Thyroid gland (tissue), 4 donors: ENCODE data around the gene EGFR.

Experiments used
- CTCF ChIP-seq, 6 experiments: fragments of 200-600 bp in 3 of 6; fragments of 450-650 bp in 3 of 6; sonication (generic) in 3 of 6; IDR thresholded peaks; one replicate each; pipeline ENCODE4 v1.5.1; 2016 to 2019; ENCODE audit warnings: antibody characterized with exemption in 6 of 6, mild to moderate bottlenecking in 2 of 6, inconsistent platforms in 1 of 6, moderate library complexity in 1 of 6
- POLR2A ChIP-seq, 2 donors: fragments of 450-650 bp; IDR thresholded peaks; one replicate each; pipeline ENCODE4 v1.6.1; 2017; ENCODE audit warnings: antibody characterized with exemption in 2 of 2, mild to moderate bottlenecking in 2 of 2, moderate library complexity in 1 of 2

- TF ChIP-seq CTCF (IDR thresholded peaks at IDR 0.05) (no peak), POLR2A (IDR thresholded peaks at IDR 0.05) (no peak)
These were observed 55.2 kb downstream of the EGFR start for GRCh38 chr7:55073976-55074528.
